Glomerular visceral epithelial cell (primary cell): ENCODE data around the gene KHDC3L.
A peak's percentile ranks its signal among the peaks of the same experiment; 100 is the strongest.

Experiments
- DNase-seq: peaks from one replicate; pipeline ENCODE4 v3.0.0-alpha.2; 2016; ENCODE audit errors: extremely low spot score

The KHDC3L gene

DNA sequence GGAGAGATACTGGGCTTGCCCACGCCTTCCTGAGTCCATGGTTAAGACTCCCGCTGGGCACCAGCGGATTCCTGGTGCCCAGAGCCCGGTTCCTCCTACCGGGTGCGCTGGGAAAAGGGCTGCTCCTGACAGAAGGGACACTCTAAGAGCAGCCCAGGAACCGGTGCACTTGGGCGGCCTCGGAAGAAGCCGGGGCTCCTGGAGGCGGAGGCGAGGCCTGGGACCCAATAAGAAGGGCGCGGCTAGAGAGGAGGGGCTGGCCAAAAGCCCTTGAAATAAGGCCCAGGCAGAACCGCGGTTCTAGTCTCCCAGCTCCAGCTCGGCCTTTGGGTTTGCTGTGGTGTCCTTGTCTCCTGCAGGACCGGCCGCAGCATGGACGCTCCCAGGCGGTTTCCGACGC, at the start of gene KHDC3L:
TSS of gene KHDC3L (plus strand) at position 301 of the 400 bp plus-strand sequence. CDS start at position 373, 72 bp downstream.
- DNase-seq = no peak

GRCh38 chr6:73314577-73315492, 47.6 kb upstream of the KHDC3L start:
- no peak for DNase-seq

GRCh38 chr6:73323323-73323722, 39.1 kb upstream of the KHDC3L start:
- no peak for DNase-seq

GRCh38 chr6:73325656-73326055, 36.8 kb upstream of the KHDC3L start:
- peak; percentile 54 for DNase-seq

- no peak for DNase-seq
These were observed 33.7 kb upstream of the KHDC3L start for GRCh38 chr6:73328790-73329189.

GRCh38 chr6:73329201-73329600, 33.3 kb upstream of the KHDC3L start:
- DNase-seq = no peak

GRCh38 chr6:73339340-73339739, 23.1 kb upstream of the KHDC3L start:
- DNase-seq = peak; percentile 23

DNA sequence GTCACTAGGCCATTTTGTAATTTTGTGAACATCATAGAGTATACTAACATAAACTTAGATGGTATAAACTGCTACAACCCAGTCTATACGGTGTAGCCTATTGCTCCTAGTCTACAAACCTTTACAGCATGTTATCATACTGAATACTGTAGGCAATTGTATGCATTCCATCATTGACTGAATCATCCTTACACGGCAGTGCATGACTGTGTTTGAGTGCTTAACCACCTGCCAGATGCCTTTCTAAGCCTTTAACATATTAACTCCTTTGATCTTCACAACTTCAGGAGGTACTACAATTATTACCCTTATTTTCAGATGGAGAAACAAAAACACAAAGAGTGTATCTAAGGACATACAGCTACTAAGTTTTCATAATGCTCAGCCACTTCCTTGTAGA, 22.4 kb upstream of the KHDC3L start:
- peak; percentile 31 for DNase-seq

DNA sequence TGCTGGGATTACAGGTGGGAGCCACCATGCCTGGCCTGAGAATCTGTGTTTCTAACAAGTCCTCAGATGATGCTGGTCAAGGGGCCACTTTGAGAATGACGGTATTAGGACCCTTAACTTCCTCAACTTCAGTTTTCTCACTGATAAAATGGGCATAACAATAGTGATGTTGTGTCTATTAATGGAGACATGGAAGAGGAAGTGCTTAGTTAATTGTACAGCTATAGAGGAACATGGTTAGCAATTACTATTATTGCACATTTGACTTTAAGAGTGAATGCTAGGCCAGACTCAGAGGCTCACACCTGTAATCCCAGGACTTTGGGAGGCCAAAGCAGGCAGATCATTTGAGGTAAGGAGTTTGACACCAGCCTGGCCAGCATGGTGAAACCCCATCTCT, 21.1 kb upstream of the KHDC3L start:
- no peak for DNase-seq

DNA sequence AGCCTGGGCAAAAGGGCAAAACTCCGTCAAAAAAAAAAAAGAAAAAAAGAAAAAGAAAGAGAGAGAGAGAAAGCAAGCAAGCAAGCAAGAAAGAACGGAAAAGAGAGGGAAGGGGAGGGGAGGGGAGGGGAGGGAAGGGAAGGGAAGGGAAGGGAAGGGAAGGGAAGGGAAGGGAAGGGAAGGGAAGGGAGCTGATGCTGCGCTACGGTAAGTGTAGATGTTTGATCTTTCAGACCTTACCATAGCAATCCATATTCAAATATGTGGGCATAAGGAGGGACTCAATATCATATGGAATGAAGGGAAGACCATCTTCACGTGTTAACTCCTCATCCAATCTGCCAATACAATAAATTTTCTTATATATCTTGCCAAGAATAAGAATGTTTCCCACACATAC, 20.3 kb upstream of the KHDC3L start:
- DNase-seq = no peak

GRCh38 chr6:73343164-73343563, 19.3 kb upstream of the KHDC3L start:
- DNase-seq = no peak

DNA sequence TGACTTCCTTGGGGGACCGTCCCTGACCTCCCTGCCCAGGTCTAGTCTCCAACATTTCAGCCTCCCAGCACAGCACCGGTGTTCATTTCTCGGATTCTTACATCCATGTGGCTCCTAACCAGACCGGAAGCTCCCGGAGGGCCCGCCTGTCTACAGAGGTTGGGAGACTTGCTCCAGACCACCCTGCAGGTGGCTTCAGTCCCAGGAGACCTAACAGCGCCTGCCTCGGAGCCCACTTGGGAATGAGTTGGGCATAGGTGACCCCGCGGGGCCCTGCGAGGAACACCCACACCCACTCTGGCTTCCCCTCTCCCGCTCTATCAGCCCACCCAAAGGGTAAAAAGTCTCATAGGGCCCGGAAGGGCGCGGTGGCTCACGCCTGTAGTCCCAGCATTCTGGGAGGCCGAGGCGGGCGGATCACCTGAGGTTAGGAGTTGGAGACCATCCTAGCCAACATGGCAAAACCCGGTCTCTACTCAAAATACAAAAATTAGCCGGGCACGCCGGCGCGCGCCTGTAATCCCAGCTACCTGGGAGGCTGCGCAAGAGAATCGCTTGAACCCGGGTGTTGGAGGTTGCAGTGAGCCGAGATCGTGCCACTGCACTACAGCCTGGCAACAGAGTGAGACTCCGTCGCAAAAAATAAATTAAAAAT, 13.8 kb upstream of the KHDC3L start:
- DNase-seq = no peak

- DNase-seq = no peak
These were observed 13.1 kb upstream of the KHDC3L start for GRCh38 chr6:73349311-73349710.

DNA sequence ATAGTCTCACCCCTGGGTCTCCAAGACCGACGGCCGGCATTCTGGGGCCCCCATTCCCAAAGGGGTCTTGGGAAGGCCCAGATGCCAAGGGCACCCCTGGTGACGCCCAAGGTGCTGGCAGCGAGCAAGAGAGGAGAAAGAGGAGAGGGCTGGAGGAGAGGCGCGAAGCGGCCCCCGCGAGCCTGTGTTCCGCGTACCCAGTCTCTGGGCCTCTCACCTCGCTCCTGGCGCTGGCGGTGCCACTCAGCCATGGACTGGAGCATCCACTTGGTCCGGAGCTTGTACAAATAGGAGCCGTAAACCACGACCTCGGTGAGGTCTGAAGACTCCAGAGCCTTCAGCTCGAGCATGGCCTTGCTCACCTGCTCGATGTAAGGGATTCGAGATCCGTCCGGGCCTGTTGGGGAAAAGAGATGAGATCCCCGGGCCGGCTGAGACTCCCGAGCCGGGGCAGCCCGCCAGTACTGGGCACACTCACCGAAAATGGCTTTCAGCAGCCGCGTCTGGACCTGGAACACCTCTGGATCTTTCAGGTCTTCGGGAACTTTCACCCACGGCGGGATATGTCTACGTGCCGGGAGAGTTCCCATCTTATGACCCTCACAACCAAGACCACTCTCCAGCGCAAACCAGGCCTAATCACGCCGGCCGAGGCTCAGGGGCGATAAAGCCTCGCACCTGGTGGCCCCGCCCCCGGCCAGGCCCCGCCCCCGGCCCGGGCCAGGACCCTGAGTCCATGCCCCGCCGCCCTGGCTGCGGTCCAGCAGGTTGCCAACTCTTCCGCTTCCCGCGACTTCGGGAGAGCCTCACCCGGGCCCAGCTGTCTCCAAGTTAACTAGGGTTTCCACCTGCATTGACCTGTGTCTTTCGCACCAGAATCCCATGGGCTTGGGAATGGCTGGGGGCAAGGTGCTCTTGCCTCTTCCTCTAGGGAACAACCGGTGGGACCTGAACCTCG, 8.5 kb upstream of the KHDC3L start, which contains the start of gene DPPA5:
TSS of gene DPPA5 (minus strand) at position 641 of the 958 bp plus-strand sequence. CDS start at position 590, 51 bp downstream.
- no peak for DNase-seq

GRCh38 chr6:73362869-73363536, 545 bp downstream of the KHDC3L start:
- DNase-seq = no peak

DNA sequence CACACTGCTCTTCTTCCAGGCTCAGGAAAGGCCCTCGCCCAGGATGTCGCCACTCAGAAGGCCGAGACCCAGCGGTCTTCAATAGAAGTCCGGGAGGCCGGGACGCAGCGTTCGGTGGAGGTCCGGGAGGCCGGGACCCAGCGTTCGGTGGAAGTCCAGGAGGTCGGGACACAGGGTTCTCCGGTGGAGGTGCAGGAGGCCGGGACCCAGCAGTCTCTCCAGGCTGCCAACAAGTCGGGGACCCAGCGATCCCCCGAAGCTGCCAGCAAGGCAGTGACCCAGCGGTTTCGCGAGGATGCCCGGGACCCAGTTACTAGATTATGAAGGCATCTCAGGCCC, 1.0 kb downstream of the KHDC3L start:
- DNase-seq = no peak

GRCh38 chr6:73364121-73364520, 1.7 kb downstream of the KHDC3L start:
- DNase-seq = no peak

DNA sequence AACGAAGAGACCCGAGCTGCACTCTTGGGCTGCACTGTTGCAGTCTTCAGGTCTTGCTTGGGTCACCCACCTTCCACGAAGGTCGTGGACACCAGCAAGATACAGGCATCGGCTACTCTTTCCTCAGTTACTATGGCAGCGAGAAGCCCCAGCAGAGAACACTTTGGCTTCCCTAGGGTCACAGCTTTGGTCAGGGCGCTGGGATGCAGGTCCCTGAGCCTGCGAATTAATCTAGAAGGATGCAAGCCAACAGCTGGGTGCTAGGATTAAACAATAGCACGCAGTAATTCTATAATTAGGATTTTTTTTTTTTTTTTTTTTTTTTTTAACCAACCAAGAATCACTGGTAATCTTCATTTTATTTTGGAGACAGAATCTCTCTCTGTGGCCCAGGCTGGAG, 2.1 kb downstream of the KHDC3L start:
- DNase-seq = no peak

DNA sequence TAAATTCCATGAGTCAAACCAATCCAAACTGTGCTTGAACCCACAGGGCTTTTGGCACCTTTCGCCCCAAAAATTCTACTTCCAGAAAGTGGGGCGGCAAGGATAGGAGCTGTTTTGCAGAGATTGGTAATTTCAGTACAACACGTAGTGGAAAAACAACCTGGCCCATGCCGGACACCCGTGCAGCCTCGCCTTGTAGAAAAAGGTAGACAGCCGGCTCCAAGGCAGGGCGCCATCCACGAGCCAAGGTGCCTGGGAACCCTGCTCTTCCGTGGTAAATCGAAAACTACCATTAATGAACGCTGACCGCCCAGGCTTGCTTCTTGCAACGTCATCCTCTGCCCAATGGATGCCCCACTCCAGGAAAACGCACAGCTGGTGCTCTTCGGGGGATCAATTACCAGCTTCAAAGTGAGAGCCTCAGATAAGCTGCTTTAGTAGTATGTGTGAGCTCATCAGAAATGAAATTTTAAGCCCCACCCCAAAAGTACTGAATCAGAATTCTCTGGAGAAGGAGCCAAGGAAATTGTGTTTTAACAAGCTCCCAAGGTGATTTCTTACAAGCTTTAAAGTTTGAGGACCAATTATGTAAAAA, 5.4 kb downstream of the KHDC3L start:
- no peak for DNase-seq

DNA sequence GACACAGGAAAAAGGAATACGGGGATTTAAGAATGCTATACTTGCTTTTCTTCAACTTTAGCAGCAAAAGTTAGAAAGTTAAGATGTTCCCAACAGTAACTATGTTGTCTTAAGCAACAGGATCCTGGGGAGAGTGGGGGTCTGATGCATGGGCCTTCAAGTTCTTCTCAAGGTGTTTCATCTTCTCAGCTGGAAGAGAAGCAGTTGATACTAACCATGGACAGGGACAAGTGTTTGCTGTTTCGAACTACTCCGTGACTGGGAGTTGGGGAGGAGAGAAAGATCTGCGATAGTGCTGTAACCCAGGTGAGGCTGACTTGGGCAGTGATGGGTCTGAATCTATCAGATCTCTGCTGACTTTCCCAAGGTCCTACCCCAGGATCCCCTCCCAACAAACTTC, 6.2 kb downstream of the KHDC3L start:
- no peak for DNase-seq

DNA sequence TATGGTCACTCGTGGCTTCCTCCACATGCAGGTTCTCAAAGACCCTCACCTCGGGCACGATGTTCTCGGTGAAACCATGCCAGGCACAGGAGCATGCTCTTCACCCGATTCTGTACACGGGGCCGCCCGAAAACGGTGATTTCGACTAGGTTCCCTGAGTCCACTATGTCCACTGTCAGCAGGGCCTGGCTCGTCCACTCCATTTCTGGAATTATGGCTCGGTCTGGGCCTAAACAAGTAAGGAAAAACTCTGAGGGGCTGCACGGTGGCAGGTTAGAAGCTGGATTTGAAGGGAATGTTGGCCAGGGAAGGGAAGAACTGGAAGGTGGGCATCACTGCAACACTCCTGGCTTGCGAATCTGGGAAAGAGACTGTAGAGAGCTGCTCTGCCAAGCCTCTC, 6.7 kb downstream of the KHDC3L start:
- no peak for DNase-seq
